ENCODE measurements around the gene BACH1. TPM values are rescaled to one million over a fixed set of nuclear protein-coding genes. Genes with fewer than 3 reads are reported as not detected.

Gene BACH1
- polyA plus RNA-seq, 3 donors, result 42.4 to 54.3 (median 51.5) TPM

GRCh38 chr21:29289317-29289716 lies 9.4 kb upstream of the BACH1 start:
- DNase-seq (ENCODE audit: low read depth in 3 of 3, low spot score in 2 of 3), result no peak

GRCh38 chr21:29290240-29290639 lies 8.5 kb upstream of the BACH1 start:
- no peak for DNase-seq (ENCODE audit: low read depth in 3 of 3, low spot score in 2 of 3)

GRCh38 chr21:29293495-29293894 lies 5.2 kb upstream of the BACH1 start:
- no peak for DNase-seq (ENCODE audit: low read depth in 3 of 3, low spot score in 2 of 3)

DNA sequence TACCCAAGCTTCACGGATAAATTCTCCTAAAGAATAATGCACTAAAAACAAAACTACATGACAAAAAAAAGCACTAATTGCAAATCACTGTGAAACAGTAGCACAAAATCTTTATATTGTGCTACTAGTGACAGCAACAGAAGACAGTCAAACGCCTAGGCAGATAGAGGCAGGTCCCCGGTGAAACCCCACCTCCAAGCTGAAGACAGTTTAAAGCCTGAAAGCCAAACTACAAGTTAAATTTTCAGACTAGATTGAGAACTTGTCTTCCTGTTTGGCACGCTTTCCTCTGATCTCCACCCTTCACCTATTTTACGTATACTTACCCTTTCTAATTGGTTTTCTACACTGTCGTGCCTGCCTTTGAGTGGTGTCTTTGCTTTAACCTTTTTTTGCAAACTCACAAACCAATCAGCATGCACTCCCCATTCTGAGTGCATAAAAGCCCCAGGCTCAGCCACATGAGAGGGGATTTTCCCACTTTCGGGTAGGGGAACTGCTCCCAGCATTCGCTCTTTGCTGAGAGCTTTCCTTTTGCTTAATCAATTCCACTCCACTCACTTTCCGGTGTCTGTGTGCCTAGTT lies 3.6 kb upstream of the BACH1 start:
- no peak for DNase-seq (ENCODE audit: low read depth in 3 of 3, low spot score in 2 of 3)

DNA sequence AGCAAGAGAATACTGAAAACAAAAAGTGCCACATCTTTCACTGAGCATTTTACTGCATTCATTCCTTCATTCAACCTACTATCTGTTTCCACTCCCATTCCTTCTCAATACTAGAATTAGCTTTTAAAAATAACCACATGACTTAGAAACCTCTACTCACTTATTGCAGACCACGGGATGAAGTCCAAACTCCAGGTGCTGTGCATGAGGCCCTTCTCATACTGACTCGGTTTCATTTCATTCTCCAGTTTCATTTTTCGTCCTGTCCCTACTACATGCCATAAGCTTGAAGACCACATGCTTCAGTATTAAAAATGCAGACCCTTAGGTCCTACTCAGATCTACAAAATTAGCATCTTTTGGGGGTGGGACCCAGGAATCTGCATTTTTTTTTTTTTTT lies 2.3 kb upstream of the BACH1 start:
- no peak for DNase-seq (ENCODE audit: low read depth in 3 of 3, low spot score in 2 of 3)

DNA sequence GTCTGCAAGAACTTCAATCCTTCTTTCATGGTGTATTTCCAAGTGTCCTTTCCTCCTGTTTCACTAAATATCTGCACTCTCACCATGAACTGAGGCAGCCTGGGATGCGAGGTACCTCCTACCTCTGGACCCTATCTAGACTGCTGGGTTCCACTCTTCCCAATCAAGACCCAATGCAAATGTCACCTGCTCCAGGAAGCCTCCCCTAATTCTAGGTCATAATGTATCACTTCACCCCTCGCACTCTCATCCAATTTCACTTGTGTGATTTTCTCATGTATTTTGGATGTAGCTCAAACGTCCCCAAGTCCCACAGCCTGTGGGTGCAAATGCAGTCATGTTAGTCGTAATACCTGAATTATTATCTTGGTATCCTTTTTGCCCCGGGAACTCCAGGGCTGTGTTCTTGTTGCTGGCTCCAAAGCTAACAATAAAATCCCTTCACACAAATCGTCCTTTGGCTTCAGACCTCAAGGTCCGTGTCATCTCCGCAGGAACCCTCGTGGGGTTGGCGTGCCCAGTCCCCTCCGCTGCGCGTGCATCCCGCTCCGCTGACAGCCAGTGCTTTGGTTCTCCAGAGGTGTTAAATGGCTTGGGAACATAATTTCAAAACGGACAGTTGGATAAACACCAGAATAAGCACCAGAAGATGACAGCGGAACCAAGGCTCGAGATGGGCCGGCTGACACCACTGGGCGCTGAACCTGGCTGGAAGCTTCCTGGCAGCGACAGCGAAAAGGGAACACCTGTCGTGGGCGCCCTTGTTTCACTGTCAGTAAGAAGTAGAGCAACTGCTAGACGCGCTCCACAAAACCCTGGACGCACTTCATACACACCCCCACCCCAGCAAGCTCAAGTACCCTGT lies 1.0 kb upstream of the BACH1 start:
- DNase-seq (ENCODE audit: low read depth in 3 of 3, low spot score in 2 of 3), result no peak

DNA sequence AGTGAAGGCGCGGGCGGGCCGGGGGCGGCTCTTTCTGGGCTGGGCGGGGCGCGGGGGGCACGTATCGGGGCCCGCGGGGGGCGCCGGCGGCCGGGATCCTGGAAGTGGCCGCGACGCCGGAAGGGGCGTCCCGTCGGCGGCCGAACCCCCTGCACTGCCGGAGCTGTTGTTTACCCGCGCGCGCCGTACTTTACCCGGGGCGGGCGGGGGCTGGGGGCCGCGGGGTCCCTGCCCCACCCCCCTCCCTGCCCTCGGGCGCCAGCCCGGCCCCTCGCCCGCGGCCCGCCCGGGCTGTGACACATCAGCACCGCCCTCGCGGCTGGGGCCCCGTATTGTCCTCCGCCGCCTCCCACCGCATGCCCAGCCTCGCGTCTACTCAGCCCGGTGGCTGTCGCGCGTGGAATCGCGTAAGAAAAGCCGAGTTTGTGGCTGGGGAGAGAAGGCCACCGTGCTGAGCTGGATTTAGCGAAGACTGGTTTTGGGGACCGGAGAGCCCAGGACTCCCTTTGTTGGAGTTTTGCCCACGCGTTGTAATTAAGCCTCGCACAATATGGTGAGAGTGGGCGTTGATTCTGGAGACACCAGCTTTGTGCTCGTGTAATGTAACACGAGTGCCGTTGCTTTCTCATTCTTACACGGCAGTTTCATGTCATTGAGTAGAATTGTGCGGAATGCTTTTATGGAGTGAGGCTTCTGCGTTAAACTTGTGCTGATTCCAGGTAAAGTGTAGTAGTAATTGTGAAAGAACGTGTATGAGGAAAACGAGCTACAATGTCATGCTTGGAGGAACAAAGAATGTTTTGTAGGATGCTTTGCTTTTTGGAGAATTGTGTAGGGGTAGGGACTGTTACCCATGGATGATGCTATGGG lies 559 bp downstream of the BACH1 start:
- DNase-seq (ENCODE audit: low read depth in 3 of 3, low spot score in 2 of 3), result peak in 1 of 3 donors; percentile 56

GRCh38 chr21:29299916-29300806 lies 1.4 kb downstream of the BACH1 start:
- no peak for DNase-seq (ENCODE audit: low read depth in 3 of 3, low spot score in 2 of 3)

DNA sequence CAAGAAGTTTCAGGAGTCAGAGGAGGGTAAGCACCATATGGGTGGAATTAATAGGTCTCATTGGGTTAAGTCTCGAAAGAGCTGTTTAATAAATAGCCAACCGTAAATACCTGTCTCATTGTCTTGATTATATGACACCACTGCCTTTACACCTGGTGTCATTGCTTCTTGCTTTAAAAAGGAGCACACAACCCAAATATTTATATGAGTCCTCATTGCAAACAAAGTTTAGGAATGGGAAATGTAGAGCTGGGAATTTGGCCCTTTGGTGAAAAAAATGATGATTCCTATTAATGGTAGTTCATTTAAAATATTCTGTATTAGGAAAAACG lies 2.1 kb downstream of the BACH1 start:
- DNase-seq (ENCODE audit: low read depth in 3 of 3, low spot score in 2 of 3), result no peak

- no peak for DNase-seq (ENCODE audit: low read depth in 3 of 3, low spot score in 2 of 3)
These were observed 3.0 kb downstream of the BACH1 start for GRCh38 chr21:29301691-29302090.

GRCh38 chr21:29302359-29302875 lies 3.7 kb downstream of the BACH1 start:
- DNase-seq (ENCODE audit: low read depth in 3 of 3, low spot score in 2 of 3), result no peak

- DNase-seq (ENCODE audit: low read depth in 3 of 3, low spot score in 2 of 3), result no peak
These were observed 4.6 kb downstream of the BACH1 start for GRCh38 chr21:29303288-29303687.

- no peak for DNase-seq (ENCODE audit: low read depth in 3 of 3, low spot score in 2 of 3)
These were observed 5.9 kb downstream of the BACH1 start for GRCh38 chr21:29304597-29304996.

DNA sequence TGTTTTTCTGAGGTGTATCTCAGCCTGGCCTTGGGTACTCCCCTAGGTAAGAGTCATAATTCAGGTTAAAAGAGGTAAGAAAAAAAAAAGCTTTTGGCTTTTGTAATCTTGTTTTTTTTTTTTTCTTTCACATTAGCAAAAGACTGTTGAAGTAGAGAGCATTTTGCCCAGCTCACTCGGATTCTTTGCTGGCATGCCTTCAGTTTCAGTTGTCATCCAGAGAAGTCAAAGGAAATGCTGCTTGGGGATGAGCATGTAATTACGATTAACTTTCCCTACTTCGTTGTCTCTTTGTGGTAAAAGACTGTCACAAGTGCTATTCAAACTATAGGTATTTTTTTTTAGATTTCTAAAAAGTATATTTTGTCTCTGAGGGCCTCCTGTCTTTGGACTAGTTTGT lies 6.3 kb downstream of the BACH1 start:
- DNase-seq (ENCODE audit: low read depth in 3 of 3, low spot score in 2 of 3), result no peak

DNA sequence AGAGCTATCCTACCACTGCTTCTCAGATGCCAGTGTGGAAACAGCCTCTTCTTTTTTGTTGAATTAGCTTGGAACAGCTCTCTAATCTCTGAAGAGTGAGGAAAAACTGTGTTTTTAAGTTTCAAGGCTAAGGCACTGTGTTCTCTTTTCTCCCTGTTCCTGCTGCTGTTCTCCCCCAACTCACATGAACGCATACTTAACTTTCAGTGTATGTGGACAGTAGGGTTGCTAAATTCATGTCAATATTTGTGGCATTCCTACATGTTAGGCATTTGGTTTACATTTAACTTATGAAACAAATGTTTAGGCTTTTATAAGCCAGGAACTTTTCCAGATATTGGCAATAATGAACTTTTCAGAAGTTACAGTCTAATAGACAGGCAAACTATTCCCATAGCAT lies 6.8 kb downstream of the BACH1 start:
- DNase-seq (ENCODE audit: low read depth in 3 of 3, low spot score in 2 of 3), result no peak

- no peak for DNase-seq (ENCODE audit: low read depth in 3 of 3, low spot score in 2 of 3)
These were observed 8.2 kb downstream of the BACH1 start for GRCh38 chr21:29306920-29307319.

DNA sequence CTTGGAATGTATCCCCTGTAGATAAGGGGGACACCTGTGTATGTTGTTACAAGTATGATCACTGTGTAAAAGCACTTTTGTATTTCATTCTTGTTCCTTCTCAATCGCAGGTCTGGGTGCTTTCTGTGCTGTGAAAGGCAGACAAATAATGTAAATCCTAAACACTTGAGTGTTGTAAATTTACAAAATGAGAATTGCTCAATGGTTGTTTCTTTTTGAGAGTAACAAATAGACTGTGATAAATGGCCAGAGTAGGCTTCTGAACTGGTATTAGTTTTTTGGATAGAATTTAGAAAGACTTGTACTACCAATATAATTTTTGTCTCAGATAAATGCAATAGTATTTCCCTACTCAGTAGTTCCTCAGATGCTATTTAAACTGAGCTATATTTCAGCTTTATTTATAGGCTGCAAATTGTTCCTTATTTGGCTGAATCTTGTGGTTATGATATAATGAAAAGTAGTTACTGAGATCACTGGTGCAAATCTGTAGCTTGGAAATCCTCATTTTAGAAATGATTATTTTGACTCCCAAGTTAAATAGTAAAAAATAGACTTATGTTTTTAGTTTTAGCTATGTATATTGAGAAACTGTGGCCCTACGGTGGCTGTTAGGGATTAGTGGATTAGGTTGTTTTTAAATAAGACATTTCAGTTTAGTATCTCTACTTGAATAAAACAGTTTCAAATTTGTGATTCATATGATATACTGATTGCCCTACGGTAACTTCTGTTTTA lies 9.2 kb downstream of the BACH1 start:
- no peak for DNase-seq (ENCODE audit: low read depth in 3 of 3, low spot score in 2 of 3)

GRCh38 chr21:29308456-29308783 lies 9.7 kb downstream of the BACH1 start:
- DNase-seq (ENCODE audit: low read depth in 3 of 3, low spot score in 2 of 3), result no peak

DNA sequence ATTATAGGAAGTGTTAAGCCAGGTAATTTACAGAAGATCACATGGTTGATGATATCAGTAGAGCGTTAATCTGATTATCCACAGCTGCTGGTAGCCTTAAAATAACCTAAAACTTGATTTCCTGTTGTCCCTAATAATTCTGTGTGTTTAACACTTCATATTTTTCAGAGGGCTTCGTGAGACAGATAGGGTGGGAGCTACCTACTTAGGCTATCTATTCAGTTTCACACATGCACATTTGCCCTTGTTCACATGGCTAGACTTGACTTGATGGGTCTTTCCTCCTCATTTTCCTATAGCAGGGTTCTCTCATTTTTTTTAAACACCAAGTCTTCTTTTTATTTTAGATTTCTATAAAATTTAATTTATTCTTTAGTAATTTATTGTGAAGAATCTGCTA lies 11.0 kb downstream of the BACH1 start:
- DNase-seq (ENCODE audit: low read depth in 3 of 3, low spot score in 2 of 3), result no peak

DNA sequence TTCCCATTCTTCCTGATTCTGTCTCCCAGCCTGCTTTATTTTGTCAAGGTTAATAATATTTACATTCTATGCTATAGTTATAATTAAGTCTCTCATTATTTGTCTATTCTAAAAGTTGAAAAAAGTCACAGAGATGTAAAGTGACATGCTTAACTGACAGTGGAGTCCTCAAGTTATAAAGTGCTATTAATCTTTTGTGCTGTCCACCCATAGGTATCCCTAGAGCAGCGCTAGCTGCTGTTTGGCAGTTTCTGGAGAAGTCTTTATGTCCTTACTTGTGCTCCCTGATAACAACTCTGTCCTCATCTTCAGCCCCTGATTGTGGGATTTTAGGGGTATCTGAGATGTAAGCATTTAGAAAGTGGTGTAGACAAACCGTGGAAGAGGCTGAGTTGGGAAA lies 13.1 kb downstream of the BACH1 start:
- no peak for DNase-seq (ENCODE audit: low read depth in 3 of 3, low spot score in 2 of 3)
